NCI-H2081 (cell line): Measurements from ENCODE around the gene UBR1.

Experiments
- DNase-seq, 2 experiments: peaks; one replicate each; lab custom pipeline; 2025; lab: John Stamatoyannopoulos, UW

UBR1 gene

GRCh38 chr15:43107751-43108150 is 1.9 kb upstream of the UBR1 start:
- DNase-seq = no peak

DNA sequence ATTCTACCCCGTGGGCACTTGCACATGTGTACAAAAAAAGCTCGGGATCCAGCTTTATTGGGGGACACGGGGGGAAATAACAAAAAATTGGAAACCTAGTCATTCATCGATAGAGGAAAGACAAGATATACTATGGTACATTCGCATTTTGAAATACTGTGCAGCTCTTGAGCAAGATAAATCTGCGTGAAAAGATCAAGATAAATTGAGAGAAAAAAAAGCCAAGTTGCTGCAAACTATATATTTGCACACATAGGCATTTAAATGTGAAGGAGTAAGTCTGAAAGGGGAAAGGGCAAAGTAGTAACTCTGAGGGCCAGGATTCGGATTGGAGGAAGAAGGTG is 620 bp upstream of the UBR1 start:
- DNase-seq = no peak

- DNase-seq = peak in 1 of 2 experiments; percentile 36
Measured at GRCh38 chr15:43105077-43105736, 631 bp downstream of the UBR1 start.

GRCh38 chr15:43104426-43104825 is 1.4 kb downstream of the UBR1 start:
- DNase-seq = no peak

DNA sequence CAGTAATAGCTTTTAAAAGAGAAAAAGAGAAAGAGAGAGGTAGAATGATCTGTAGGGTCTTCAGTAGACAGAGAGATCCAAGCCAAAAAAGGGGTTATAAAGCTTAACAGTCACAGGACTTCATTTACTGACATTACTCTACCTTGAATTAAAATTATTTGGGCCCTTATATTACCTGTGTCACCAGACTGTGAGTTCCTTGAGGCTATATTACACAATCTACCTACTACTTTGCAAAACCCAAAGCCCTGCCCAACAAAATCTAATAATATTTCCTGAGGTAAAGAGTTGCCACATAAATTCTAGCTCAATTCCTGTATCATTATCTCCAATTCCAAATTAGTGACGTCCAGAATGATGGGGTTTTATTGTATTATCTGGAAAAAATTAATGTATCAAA is 1.9 kb downstream of the UBR1 start:
- DNase-seq = no peak

- no peak for DNase-seq
Measured at GRCh38 chr15:43102187-43102586, 3.7 kb downstream of the UBR1 start.

DNA sequence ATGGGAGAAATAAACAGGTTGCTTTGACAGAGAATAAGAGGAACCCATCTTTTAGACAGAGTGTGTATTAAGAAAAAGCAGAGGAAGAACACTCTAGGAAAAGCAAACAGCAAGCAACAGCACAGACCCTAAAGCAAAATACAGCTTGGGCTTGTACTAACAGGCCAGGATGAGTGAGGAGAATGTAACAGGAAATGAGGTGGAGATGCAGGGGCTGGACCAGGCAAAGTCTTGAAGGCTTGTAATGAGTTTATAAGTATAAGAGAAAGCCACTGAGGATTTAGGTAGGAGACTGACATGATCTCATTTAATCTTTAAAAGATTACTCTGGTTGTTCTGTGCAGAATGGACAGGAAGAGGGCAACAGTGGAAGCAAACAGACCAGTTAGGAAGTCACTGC is 4.9 kb downstream of the UBR1 start:
- DNase-seq = no peak

DNA sequence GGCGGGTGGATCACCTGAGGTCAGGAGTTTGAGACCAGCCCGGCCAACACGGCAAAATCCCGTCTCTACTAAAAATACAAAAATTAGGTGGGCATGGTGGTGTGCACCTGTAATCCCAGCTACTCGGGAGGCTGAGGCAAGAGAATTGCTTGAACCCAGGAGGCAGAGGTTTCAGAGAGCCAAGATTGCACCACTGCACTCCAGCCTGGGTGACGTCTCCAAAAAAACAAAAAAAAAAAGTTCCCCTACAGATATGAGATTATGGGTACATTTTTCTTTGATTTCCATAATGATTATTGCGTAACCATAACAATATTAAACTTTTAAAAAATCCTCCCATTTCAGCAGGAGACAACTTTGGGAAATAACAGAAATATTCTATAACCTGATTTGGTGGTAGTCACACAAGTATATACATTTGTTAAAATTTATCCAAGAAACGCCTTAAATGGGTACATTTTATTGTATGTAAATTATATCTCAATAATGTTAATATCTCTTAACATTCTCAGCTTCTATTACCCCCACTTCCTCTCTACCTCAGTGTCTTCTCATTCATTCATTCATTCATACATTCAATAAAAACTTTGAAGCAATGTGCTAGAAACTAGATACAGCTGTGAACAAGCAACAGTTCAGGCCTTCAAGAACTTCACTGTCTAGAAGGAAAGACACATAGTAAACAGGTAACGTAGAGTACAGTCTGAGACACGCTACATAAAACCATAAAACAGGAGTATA is 6.6 kb downstream of the UBR1 start:
- no peak for DNase-seq

- DNase-seq = no peak
Measured at GRCh38 chr15:43096411-43096810, 9.4 kb downstream of the UBR1 start.

- no peak for DNase-seq
Measured at GRCh38 chr15:43095708-43096347, 10.0 kb downstream of the UBR1 start.

DNA sequence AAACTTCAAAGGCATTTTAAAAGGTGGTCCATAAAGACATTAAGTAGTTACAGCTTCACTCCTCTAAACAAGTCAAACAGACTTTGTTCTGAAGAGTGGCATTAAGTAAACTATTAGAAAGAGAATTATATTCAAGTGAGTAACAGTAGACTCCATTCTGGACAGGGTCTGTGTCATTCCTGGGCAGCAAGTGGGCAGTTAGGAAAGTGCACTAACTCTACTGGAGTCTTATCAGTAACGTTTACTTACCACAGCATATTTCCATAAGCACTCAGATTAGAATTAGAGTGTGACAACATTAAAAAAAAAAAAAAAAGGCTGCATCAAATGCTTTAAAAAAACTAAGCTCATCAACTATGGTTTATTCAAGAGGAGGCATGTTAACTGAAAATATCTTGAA is 10.6 kb downstream of the UBR1 start:
- no peak for DNase-seq

DNA sequence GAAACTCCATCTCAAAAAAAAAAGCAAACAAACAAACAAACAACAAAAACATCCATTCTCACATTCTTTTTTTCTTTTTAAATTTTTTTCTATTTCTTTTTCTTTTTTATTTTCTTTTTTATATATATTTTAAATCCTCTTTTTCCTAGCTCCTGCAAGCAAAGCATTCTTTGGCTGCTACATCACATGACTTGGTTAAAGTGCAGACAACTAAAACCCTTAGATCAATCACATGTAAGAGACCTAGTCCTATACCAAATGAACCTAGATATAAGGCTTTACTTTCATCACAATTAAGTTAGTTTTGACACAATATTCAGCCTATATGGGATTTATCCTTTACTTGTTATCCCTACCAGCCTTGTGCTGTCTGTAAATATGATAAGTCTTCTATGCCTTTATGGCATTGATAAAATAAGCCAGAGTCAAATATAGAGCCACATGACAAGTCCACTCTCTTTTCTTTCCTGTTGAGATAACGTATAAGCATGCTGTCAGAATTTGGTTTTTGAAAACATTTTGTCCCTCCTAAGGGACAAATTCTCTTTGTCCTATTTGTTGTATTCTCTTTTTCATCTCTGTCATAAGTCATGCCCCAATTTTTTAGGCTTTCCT is 11.3 kb downstream of the UBR1 start:
- DNase-seq = no peak

DNA sequence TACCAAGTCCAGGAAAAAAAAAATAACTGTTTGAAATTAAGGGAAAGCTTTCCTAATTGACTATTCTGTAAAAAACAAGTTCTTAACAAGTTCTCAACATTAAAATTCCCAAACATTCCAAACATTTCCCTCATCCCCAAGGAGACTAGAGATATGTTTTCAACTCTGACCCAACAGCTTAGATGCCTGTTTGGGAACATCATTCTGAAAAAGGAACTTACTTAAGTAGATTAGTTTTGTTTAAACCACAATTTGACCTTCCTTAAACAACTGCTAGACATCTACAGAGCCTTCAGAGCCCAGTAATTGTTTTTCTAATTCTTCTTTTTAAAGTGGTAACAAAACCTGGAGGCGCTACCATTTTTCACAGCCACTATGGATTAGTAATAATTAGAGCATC is 12.8 kb downstream of the UBR1 start:
- DNase-seq = no peak

DNA sequence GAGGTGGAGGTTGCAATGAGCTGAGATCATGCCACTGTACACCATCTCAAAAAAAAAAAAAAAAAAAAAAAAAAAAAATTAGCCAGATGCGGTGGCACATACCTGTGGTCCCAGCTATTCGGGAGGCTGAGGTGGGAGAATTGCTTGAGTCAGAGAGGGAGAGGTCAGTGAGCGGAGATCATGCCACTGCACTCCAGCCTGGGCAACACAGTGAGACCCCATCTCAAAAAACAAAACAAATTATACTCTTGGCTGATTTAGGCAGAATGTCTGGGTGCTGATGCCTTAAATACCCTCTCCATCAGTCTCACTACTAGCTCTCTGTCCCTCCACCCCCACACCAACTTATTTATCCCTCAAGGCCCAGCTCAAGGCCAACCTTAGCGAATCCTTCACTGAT is 14.0 kb downstream of the UBR1 start:
- no peak for DNase-seq

- no peak for DNase-seq
Measured at GRCh38 chr15:43086551-43086950, 19.3 kb downstream of the UBR1 start.

- DNase-seq = no peak
Measured at GRCh38 chr15:43085921-43086320, 19.9 kb downstream of the UBR1 start.

DNA sequence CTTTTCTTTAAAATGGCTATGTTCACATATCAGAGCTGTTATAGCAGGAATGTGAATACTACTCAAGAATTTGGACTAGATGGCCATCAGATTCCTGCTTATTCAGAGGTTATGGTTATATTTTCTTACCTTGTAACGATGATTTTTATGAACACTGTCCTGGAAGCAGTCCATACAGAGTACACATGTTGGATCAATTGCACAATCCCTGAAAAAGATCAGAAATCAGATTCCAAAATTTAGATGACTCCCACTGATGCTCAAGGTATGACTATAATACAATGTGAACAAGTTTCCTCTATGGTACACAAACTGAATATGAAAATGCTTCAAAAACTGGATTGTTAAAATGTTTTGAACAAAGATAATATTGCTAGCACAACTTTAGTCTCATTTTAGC is 23.3 kb downstream of the UBR1 start:
- no peak for DNase-seq

GRCh38 chr15:43081283-43081682 is 24.6 kb downstream of the UBR1 start:
- no peak for DNase-seq

DNA sequence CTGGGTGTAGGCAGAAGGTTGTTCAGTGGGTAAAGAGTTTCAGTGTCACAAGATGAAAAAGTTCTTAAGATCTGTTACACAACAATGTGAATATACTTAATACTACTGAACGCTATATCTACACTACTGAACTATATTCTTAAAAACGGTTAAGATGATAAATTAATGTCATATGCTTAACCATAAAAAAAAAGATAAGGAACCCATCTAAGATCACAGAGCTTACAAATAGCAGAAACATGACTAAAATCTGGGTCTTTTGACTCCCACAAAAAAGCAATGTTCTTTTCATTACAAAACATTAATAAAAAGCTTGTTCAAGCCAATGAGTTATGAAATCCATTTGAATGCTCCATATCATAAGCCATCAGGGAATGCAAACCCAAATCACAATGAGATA is 34.4 kb downstream of the UBR1 start:
- no peak for DNase-seq

- DNase-seq = no peak
Measured at GRCh38 chr15:43070893-43071292, 34.9 kb downstream of the UBR1 start.

GRCh38 chr15:43070249-43070648 is 35.6 kb downstream of the UBR1 start:
- no peak for DNase-seq

DNA sequence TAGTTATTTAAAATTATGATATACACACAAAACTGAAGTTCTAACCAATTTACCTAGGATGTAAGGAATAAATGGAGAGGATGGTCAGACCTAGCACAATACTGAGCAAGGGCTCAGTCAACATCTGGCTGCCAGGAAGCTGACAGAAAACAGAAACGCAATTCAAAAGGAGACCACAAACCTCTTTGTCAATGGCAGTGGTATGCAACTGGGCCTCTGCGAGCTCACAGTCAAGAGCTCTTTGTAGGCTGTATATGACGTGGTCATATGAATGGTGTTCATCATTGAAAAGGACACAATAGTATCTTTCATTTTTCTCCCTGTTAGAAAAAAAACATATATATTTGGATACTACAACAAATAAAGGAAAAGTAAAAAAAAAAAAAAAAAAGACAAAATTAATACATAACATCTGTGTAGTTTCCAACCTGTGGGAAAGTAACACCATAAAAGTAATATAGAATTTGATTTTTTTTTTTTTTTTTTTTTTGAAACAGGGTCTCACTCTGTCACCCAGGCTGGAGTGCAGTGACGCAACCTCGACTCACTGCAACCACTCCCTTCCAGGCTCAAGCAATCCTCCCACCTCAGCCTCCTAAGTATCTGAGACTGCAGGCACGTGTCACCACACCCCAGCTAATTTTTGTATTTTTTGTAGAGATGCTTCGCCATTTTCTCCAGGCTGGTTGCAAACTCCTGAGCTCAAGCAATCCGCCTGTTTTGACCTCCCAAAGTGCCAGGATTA is 37.9 kb downstream of the UBR1 start:
- no peak for DNase-seq
